M059J (cell line): ENCODE results near the gene PRRT3. TPM values are rescaled to one million over a fixed set of nuclear protein-coding genes. Genes with fewer than 3 reads are reported as not detected.
"Not testable (repeated sequence)": the region's sequence is repeated elsewhere in the genome, so short reads cannot be mapped to it uniquely, and the experiment has no call there.

Experiments
- DNase-seq: peaks from one replicate; pipeline ENCODE4 v3.0.0-alpha.2; 2012; ENCODE audit warnings: low read depth
- total RNA-seq: library from RNA; depleted of rRNA; stranded (reverse); fragments of >200 nt; shearing (Covaris generic); gene quantifications from 2 replicates; pipeline ENCODE4 v1.2.3, GENCODE V29; 2014

PRRT3 gene
- total RNA-seq, 1 experiment from 2014 or later: 2.8 TPM

DNA sequence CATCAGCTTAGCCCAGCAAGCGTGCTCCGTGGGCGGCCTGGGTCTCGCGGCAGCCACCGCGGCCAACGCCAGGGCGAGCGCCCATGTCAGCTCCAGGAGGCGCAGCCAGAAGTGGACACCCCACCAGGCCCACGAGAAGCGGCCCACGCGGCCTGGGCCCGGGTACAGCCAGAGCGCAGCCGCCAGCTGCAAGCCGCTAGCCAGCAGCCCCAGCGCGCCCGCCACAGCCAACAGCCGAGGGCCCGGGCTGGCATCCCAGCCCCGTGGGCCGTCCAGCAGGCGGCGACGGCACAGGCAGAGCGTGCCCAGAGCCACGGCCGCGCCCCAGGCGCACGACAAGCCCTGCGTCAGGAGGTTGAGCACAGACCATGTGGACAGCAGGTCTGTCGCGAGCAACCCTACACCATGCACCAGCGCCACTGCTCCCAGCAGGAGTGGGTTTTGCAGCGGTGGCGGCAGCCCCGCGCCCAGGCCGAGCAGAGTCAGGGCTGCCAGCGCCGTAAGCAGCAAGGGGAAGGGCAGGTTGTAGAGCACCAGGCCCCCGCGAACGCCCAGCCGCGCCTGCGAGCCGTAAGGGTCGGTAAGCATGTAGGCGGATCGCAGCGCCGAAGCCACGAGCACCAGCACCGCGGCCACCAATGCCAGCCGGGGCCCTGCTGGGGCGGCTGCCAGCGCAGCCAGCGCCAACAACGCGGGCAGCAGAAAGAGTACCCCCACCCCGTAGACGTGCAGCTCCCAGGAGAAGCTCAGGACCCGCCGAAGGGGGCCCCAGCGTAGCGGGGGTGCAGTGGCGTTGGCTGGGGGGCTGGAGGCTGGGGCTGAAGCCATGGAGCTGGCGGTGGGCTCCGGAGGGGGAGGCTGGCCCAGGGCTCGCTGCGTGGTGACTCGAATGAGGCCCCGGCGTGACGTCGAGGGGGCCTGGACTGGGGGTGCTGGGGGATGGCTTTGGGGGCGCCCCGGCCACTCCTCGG lies 4.9 kb downstream of the PRRT3 start:
- DNase-seq: peak; percentile 26

DNA sequence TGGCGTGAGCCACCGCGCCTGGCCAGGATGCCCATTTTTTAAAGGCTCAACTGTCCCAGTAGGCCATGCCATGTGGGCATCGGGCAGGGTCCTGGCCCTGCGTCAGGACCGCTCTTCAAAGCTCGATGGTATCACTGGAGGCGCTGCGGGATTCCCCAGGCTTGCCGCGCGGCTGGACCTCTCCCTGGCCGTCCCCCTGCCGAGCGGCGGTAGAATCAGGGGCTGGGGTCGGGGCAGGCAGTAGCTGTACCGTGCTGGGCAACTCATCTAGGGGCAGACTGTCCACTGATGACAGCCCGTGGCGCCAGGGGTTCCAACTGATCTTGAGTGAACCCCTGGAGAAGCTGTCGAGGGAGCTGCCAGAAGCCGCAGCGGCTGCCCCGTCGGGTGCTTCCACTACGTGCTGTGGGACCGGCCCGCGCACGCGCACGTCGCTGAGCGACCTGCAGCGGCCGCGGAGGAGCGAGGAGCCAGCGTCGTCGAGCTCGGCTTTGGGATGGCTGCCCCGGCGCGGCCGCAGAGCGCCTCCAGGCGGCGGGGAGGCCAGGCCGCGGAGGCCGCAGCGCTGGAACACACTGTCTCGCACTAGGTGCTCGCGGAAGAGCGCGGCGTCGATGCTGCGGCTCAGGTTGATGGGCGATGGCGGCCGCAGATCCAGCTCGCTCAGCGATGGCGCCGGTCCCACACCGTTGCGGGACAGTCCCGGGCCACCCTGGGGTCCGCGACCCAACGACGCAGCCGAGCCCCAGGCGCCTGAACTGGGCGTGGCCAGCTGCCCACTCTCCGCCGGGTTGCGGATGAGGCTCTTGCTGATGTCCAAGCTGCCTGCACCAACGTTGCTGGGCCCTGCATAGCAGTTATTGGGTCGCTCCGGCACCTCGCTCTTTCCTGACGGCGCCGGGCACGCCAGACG lies 5.8 kb downstream of the PRRT3 start:
- DNase-seq: peak; percentile 78

DNA sequence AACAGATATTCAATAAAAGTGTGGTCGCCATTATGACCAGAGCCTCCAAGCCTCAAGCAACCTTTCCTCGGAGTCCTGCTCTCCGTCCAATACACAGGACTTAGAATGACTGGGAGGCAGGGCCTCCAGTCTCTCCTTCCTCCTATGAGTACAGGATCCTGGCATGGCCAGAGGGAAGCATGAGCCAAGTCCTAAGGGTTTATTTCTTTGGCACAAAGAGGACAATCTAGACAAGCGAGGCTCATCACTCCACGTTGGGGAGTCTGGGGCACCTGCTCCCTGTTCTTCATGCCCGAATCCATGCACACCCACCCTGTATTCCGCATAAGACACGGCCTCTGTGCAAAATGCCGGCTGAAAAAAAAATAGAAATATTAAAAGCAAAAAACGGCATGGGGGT lies 6.8 kb downstream of the PRRT3 start:
- DNase-seq: no peak

DNA sequence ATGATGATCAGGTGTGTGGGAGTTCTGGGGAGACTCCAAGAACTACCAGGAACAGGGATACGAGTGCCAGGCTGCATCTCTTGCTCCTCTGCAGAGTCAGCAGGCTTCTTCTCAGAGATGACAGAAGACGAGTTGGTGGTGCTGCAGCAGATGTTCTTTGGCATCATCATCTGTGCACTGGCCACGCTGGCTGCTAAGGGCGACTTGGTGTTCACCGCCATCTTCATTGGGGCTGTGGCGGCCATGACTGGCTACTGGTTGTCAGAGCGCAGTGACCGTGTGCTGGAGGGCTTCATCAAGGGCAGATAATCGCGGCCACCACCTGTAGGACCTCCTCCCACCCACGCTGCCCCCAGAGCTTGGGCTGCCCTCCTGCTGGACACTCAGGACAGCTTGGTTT lies 7.9 kb downstream of the PRRT3 start:
- DNase-seq: no peak

DNA sequence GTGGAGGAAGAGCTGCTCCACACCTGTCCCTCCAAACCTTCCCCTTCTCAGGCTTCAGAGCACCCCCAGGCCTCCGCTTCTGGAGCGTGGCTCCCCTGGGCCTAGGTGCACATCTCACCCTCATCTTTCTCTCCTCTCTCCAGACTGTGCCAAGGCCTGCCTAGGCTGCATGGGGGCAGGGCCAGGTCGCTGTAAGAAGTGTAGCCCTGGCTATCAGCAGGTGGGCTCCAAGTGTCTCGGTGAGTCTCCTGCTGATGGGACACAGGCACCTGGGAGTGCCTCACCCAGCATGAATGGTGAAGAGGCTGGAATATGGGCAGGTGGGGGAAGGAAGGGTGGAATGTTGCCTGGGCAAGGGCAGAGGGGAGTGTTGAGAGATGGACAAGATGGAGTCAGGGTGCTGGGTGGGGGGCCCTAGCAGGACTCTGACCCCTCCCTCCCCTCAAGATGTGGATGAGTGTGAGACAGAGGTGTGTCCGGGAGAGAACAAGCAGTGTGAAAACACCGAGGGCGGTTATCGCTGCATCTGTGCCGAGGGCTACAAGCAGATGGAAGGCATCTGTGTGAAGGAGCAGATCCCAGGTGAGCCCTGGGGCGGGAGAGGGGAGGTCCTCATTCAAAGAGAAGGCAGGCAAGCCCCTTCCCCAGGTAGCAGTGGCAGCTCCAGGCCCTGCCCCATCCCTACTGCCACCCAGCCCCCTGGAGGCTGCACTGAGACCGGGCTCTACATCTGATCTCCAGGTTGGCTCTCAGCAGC lies 9.1 kb downstream of the PRRT3 start:
- DNase-seq: no peak

DNA sequence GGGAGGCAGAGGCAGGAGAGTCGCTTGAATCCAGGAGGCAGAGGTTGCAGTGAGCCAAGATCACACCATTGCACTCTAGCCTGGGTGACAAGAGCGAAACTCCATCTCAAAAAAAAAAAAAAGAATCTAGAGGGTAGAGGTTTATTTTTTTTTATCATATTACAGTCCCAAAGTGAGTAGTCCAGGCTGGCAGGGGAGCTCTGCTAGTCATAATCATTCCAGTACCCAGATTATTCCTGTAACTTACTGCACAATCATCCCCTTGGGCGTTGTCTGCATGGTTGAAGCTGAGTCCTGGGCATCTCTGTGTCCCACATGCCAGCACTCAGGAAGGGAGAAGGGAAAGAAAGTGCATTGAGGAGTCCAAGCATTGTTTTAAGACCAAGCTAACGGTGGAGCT lies 10.0 kb downstream of the PRRT3 start:
- DNase-seq: no peak

DNA sequence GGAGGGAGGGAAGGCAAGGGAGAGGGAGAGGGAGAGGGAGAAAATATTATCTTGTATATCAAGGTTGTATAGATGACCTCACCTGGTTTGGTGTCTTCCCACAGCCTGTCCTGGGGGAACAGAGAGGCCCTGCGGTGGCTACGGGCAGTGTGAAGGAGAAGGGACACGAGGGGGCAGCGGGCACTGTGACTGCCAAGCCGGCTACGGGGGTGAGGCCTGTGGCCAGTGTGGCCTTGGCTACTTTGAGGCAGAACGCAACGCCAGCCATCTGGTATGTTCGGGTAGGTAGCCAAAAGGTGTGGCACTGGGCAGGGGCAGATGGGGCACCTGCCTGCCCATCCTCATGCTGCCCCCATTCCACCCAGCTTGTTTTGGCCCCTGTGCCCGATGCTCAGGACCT lies 11.5 kb downstream of the PRRT3 start:
- DNase-seq: no peak

DNA sequence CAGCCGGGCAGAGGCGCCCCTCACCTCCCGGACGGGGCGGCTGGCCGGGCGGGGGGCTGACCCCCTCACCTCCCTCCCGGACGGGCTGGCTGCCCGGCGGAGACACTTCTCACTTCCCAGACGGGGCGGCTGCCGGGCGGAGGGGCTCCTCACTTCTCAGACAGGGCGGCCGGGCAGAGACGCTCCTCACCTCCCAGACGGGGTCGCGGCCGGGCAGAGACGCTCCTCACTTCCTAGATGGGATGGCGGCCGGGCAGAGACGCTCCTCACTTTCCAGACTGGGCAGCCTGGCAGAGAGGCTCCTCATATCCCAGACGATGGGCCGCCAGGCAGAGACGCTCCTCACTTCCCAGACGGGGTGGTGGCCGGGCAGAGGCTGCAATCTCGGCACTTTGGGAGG lies 12.3 kb downstream of the PRRT3 start:
- DNase-seq: not testable (repeated sequence)

DNA sequence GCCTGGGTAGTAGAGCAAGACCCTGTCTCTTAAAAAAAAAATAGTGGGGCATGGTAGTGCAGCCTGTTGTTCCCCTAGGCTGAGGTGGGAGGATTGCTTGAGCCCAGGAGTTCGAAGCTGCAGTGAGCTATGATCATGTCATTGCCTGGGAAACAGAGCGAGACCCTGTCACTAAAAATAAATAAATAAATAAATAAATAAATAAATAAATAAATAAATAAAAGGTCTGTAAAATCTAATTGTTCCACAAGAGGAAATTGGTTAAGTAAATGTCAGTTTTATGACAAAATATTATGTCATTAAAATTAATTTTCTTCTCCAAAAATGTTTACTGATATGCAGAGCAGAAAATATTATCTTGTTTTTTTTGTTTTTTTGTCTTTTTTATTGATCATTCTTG lies 13.2 kb downstream of the PRRT3 start:
- no peak for DNase-seq

DNA sequence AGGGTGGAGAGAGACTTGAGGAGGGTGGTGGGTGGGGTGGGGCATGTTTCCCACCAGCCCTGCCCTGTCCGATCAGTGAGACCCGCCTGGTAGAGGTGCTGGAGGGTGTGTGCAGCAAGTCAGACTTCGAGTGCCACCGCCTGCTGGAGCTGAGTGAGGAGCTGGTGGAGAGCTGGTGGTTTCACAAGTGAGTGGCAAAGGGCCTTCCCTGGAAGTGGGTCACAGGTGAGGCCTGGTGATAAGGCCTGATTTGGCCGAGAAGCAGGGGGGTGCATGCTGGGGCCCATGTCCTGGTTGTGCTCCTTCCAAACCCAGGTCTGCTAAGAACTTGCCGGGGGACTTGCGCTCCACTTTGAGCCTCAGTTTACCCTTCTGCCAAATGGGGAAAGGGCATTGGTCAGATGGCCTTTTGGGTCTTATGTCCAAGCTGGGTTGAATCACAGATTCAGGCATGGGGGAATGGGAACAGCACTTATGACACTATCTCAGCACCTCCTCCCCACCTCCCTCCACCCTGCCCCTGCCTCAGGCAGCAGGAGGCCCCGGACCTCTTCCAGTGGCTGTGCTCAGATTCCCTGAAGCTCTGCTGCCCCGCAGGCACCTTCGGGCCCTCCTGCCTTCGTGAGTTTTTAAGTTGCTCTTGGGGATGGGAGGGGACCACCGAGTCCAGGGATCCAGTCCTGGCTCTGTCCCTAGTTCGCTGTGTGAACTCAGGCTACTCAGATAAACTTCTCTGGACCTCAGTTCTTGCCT lies 14.5 kb downstream of the PRRT3 start:
- no peak for DNase-seq

DNA sequence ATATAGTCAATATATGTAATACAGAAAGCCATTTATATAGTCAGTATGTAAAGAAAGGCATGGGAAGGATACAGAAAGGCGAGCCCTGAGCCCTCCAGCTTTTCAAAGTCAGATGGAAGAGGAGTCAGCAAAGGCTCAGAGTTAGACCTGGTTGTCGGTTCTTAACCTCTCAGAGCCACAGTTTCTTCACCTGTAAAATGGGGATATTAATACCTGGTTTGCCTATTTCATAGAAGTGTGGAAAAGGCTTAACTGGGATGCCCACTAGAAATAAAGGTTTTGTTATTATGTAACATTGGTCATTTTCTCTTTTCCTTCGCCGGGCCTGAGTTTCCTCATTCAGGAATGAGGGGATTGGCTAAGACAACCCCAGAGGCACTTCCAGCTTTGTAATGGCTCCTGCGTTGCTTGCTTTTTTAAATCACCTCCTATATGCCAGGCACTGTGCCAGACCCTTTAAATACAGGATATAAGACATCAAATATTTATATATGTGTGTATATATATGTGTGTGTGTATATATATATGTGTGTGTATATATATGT lies 16.2 kb downstream of the PRRT3 start:
- no peak for DNase-seq

DNA sequence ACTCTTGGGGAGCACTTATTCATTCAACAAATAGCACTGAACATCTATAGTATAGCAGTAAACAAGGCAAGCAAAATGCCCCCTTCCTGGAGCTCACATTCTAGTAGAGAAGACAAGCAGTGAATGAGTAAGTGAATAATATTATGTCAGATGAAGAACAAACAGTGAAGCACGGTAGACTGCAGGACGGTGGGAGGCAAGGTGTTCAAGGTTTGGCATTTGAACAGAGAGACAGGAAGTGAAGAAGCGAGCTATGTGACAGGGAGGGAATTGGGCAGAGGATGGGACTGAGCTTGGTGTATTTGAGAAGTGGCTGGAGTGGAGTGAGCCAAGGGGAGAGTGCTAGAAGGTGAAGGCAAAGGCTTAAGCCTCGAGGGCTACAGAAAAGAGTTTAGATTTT lies 17.2 kb downstream of the PRRT3 start:
- no peak for DNase-seq

DNA sequence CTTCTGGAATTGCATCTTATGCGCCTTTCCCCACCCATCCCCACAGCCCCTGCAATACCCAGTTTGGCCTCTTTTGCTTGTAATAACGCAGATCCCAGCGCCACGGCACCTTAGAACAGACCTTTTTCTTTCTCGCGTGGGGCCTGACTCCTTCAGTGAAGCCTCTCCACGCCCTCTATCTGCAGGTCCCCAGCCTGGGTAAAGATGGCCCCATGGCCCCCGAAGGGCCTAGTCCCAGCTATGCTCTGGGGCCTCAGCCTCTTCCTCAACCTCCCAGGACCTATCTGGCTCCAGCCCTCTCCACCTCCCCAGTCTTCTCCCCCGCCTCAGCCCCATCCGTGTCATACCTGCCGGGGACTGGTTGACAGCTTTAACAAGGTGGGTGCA lies 18.0 kb downstream of the PRRT3 start:
- no peak for DNase-seq

DNA sequence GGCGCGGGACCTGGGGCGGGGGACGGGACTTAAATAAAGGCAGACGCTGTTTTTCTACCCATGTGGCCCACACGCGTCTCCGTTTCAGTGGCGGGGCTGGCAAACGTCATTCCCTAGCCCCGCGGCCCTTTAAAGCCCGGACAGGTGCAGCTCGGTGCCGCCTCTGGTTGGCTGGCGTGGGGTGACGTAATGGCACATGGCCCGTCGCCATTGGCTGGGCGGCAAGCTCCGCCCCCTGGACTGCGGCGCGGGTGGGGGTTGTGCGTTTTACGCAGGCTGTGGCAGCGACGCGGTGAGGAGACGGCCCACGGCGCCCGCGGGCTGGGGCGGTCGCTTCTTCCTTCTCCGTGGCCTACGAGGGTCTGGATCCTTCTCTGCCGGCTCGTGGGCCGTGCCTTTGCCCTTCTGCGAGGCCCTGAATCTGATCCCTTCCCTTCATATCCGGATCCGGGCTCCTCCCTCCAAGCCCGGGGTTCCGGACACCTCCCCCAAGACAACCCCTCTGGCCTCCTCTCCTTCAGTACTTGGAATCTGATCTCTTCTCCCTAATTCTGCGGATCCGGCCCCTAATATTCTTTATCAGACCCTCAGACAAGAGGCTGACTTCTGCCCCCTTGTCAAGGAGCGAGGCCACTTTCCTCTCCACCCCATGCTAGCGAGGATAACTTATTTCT lies 18.5 kb downstream of the PRRT3 start, which contains the start of gene CRELD1:
Gene CRELD1 (plus strand): TSS at position 274 of the 674 bp plus-strand sequence. CDS start 605 bp downstream, outside the sequence.
- DNase-seq: peak; percentile 83

DNA sequence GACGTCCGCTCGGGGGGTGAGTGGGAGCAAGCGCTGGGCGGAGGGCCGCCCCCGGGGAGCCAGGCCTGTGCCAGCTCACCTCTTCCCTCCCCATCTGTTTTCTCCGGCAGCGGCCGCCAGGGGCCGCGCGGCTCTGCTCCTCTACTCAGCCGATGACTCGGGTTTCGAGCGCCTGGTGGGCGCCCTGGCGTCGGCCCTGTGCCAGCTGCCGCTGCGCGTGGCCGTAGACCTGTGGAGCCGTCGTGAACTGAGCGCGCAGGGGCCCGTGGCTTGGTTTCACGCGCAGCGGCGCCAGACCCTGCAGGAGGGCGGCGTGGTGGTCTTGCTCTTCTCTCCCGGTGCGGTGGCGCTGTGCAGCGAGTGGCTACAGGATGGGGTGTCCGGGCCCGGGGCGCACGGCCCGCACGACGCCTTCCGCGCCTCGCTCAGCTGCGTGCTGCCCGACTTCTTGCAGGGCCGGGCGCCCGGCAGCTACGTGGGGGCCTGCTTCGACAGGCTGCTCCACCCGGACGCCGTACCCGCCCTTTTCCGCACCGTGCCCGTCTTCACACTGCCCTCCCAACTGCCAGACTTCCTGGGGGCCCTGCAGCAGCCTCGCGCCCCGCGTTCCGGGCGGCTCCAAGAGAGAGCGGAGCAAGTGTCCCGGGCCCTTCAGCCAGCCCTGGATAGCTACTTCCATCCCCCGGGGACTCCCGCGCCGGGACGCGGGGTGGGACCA lies 19.2 kb downstream of the PRRT3 start:
- peak; percentile 70 for DNase-seq

DNA sequence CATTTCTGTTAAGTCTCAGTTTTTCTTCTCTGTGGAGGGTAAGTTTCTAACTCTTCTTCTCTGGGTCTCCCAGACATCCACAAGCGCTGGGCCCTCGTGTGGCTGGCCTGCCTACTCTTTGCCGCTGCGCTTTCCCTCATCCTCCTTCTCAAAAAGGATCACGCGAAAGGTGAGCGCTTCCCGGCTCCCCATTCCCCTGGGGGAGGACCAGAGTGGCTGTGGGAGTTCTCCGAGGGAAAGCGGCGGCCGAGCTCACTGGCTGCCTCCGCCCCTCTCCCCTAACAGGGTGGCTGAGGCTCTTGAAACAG lies 19.7 kb downstream of the PRRT3 start:
- DNase-seq: no peak

DNA sequence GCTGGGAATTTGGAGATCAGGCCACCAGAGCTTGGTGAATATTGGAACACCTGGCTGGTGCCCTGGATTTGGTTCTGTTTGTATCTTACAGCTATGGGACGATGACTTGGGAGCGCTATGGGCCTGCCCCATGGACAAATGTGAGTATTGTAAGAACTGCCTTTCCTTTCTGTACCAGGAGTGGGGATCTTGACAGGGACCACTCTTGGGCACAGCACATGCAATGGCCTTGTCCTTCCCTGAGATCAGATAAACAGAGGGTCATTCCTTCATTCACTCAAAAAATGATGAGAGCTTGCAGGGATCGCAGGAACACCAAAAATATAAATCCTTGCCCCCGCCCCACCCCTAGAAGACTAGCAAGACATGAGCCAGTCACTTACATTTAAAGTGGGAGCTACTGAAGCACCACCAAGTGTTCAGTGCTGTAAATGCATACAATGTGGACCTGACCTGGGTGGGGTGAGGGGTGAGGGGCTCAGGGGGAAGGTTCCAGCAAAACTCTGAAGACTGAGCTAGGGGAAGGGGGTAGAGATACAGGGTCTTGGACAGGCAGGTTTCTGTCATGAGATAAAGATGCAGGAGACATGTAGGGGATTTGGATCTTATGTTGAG lies 21.3 kb downstream of the PRRT3 start:
- DNase-seq: no peak

DNA sequence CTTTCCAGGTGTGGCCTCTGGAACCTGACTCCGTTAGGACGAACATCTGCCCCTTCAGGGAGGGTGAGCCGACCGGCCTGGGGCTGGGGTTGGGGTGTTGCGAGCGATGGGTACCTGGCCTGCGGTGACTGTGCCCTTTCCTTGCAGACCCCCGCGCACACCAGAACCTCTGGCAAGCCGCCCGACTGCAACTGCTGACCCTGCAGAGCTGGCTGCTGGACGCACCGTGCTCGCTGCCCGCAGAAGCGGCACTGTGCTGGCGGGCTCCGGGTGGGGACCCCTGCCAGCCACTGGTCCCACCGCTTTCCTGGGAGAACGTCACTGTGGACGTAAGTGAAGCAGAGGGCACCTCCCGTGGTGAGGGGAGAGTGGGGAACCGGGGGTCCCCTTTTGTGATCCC lies 24.1 kb downstream of the PRRT3 start:
- DNase-seq: no peak
